ENCODE results near the gene GRSF1.
A peak's percentile ranks its signal among the peaks of the same experiment; 100 is the strongest.

The GRSF1 gene

DNA sequence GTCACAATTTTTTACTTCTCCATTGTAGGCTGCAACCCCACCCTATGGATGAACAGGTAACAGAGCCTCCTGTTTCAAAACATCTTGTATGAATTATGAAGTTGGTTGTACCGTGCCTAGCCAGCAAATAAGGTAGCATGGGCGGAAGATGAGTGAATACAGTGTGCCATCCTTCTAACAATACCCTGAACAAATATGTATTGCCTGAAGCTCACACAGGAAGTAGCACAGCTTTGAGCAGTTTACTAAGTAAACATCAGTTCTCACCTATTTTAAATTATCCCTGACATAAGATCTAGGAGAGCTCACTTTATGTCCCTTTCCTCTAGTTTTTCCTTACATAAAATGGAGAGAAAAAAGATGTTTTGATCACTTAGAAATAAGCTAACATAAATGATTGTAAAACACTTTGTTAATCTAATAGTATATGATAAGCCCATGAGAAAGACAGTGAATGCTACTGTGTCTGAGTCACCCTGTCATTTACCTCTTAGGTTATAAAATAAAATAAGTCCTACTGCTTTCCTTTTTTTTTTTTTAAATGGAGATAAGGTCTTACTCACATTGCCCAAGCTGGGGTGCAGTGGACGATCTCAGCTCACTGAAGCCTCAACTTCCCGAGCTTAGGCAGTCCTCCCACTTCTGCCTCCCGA, 36.6 kb downstream of the GRSF1 start:
- Histone ChIP-seq H3K4me1 (ENCODE audit: insufficient read depth, low read length) (no peaks in the 10 kb centered on the region), H4K20me1 (ENCODE audit: insufficient read depth, low read length) (no peaks in the 10 kb centered on the region), H3K4me2 (ENCODE audit: insufficient read depth, low read length) (no peak overlapping the region), H3K79me2 (ENCODE audit: insufficient read depth, low read length) (no peaks in the 10 kb centered on the region), H3K9me3 (ENCODE audit: insufficient read depth, low read length, severe bottlenecking) (no peaks in the 10 kb centered on the region), H3K36me3 (ENCODE audit: insufficient read depth, low read length) (peaks cover 75% of the 10 kb centered on the region), H3K9ac (ENCODE audit: low read depth, low read length) (no peak overlapping the region), H3K27me3 (ENCODE audit: insufficient read depth, low read length, poor library complexity) (no peaks in the 10 kb centered on the region), H2AFZ (ENCODE audit: low read depth, low read length) (no peak overlapping the region), H3K27ac (ENCODE audit: low read length) (no peak overlapping the region), H3K4me3 (ENCODE audit: low read depth in 1 of 2, low read length in 2 of 2) (no peak overlapping the region)
- TF ChIP-seq EZH2 (IDR thresholded peaks at IDR 0.05; ENCODE audit: borderline replicate concordance, low read depth, low read length, severe bottlenecking), result no peak
- TF ChIP-seq, protein P1, sequence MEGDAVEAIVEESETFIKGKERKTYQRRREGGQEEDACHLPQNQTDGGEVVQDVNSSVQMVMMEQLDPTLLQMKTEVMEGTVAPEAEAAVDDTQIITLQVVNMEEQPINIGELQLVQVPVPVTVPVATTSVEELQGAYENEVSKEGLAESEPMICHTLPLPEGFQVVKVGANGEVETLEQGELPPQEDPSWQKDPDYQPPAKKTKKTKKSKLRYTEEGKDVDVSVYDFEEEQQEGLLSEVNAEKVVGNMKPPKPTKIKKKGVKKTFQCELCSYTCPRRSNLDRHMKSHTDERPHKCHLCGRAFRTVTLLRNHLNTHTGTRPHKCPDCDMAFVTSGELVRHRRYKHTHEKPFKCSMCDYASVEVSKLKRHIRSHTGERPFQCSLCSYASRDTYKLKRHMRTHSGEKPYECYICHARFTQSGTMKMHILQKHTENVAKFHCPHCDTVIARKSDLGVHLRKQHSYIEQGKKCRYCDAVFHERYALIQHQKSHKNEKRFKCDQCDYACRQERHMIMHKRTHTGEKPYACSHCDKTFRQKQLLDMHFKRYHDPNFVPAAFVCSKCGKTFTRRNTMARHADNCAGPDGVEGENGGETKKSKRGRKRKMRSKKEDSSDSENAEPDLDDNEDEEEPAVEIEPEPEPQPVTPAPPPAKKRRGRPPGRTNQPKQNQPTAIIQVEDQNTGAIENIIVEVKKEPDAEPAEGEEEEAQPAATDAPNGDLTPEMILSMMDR (IDR thresholded peaks at IDR 0.05; ENCODE audit: borderline replicate concordance, extremely low read depth, low read length, poor library complexity, severe bottlenecking), result no peak
- DNase-seq, result no peak
- ATAC-seq (ENCODE audit: insufficient read depth, low read depth), result no peak

DNA sequence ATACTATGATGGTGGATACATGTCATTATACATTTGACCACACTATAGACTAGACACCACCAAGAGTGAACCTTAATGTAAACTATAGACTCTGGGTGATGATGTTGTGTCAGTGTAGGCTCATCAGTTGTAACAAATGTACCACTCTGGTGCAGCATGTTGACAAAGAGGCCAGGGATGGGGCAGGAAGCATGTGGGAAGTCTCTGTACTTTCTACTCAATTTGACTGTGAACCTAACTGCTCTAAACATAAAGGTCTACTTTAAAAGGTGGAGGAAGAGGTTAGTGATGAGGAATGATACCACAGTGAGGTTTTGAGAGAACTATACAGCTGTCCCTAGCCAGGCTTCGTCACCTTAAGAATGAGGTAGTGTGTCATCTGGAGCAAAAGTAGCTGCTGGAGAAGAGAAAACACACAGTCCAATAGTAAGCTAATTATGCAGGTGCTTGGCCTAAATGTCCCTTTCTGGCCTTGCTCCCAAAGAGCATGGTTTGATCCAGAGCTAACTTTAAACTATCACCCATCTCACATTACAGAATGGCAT, 38.4 kb downstream of the GRSF1 start:
- DNase-seq (no peak), ATAC-seq (ENCODE audit: insufficient read depth, low read depth) (peak; percentile 64)
- TF ChIP-seq EZH2 (IDR thresholded peaks at IDR 0.05; ENCODE audit: borderline replicate concordance, low read depth, low read length, severe bottlenecking), result no peak
- TF ChIP-seq, protein P1 (IDR thresholded peaks at IDR 0.05; ENCODE audit: borderline replicate concordance, extremely low read depth, low read length, poor library complexity, severe bottlenecking), result no peak
- Histone ChIP-seq H4K20me1 (ENCODE audit: insufficient read depth, low read length) (no peaks in the 10 kb centered on the region), H3K9ac (ENCODE audit: low read depth, low read length) (no peak overlapping the region), H3K9me3 (ENCODE audit: insufficient read depth, low read length, severe bottlenecking) (no peaks in the 10 kb centered on the region), H3K4me1 (ENCODE audit: insufficient read depth, low read length) (no peaks in the 10 kb centered on the region), H3K27me3 (ENCODE audit: insufficient read depth, low read length, poor library complexity) (no peaks in the 10 kb centered on the region), H2AFZ (ENCODE audit: low read depth, low read length) (no peak overlapping the region), H3K4me2 (ENCODE audit: insufficient read depth, low read length) (no peak overlapping the region), H3K27ac (ENCODE audit: low read length) (peak overlapping the region; percentile 58; the same call in 1 of the 2 replicates), H3K36me3 (ENCODE audit: insufficient read depth, low read length) (peaks cover 77% of the 10 kb centered on the region), H3K4me3 (ENCODE audit: low read depth in 1 of 2, low read length in 2 of 2) (no peak overlapping the region), H3K79me2 (ENCODE audit: insufficient read depth, low read length) (no peaks in the 10 kb centered on the region)

- H3K27me3 ChIP-seq (ENCODE audit: insufficient read depth, low read length, poor library complexity), result no peaks in the 10 kb centered on the region
- H2AFZ ChIP-seq (ENCODE audit: low read depth, low read length), result no peak overlapping the region
- H3K79me2 ChIP-seq (ENCODE audit: insufficient read depth, low read length), result no peaks in the 10 kb centered on the region
- no peak overlapping the region for H3K4me2 ChIP-seq (ENCODE audit: insufficient read depth, low read length)
- H3K4me3 ChIP-seq (ENCODE audit: low read depth in 1 of 2, low read length in 2 of 2), result no peak overlapping the region
- no peak for DNase-seq
- no peak overlapping the region for H3K9ac ChIP-seq (ENCODE audit: low read depth, low read length)
- H3K9me3 ChIP-seq (ENCODE audit: insufficient read depth, low read length, severe bottlenecking), result no peaks in the 10 kb centered on the region
- H3K36me3 ChIP-seq (ENCODE audit: insufficient read depth, low read length), result peaks cover 97% of the 10 kb centered on the region
- no peaks in the 10 kb centered on the region for H4K20me1 ChIP-seq (ENCODE audit: insufficient read depth, low read length)
- no peak overlapping the region for H3K27ac ChIP-seq (ENCODE audit: low read length)
- TF ChIP-seq, protein P1 (IDR thresholded peaks at IDR 0.05; ENCODE audit: borderline replicate concordance, extremely low read depth, low read length, poor library complexity, severe bottlenecking), result no peak
- TF ChIP-seq EZH2 (IDR thresholded peaks at IDR 0.05; ENCODE audit: borderline replicate concordance, low read depth, low read length, severe bottlenecking), result no peak
- no peak for ATAC-seq (ENCODE audit: insufficient read depth, low read depth)
- no peaks in the 10 kb centered on the region for H3K4me1 ChIP-seq (ENCODE audit: insufficient read depth, low read length)
Measured at GRCh38 chr4:70793626-70794025, 46.1 kb downstream of the GRSF1 start.
